ENCODE results near the gene CMBL.

DNA sequence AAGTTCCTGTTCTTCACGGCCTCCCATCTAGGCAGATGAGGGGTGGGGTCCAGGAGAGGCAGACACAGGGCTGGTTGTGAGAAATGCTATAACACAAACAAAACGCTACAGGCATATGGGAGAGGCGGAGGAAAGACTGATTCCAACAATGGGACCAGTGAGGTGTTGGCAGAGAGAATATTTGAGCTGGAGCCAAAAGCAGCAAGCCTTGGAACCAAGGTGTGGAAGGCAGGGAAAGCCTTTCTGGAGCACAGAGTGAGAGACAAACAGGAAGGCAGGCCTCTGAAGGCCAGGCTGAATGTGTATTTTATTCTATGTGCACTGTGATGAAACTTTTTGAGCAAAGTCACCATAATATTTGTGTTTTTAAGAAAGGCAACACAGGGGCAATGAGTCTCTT, 60.9 kb downstream of the CMBL start:
- TF ChIP-seq, protein P1, sequence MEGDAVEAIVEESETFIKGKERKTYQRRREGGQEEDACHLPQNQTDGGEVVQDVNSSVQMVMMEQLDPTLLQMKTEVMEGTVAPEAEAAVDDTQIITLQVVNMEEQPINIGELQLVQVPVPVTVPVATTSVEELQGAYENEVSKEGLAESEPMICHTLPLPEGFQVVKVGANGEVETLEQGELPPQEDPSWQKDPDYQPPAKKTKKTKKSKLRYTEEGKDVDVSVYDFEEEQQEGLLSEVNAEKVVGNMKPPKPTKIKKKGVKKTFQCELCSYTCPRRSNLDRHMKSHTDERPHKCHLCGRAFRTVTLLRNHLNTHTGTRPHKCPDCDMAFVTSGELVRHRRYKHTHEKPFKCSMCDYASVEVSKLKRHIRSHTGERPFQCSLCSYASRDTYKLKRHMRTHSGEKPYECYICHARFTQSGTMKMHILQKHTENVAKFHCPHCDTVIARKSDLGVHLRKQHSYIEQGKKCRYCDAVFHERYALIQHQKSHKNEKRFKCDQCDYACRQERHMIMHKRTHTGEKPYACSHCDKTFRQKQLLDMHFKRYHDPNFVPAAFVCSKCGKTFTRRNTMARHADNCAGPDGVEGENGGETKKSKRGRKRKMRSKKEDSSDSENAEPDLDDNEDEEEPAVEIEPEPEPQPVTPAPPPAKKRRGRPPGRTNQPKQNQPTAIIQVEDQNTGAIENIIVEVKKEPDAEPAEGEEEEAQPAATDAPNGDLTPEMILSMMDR (IDR thresholded peaks at IDR 0.05), result no peak
- TF ChIP-seq POLR2A (IDR thresholded peaks at IDR 0.05), result no peak

Measured in thyroid gland (tissue), 4 donors.